Activated T-cell treated with anti-CD3 and anti-CD28 coated beads, Interleukin-2, amount 50 U/mL, for 48 hours (primary cell): Measurements from ENCODE around the gene BAIAP2.
"Not testable (repeated sequence)": the region's sequence is repeated elsewhere in the genome, so short reads cannot be mapped to it uniquely, and the experiment has no call there.

ENCODE experiments used
- DNase-seq, 2 experiments: peaks; one replicate each; pipeline ENCODE4 v3.0.0-alpha.2; 2020

BAIAP2 gene

DNA sequence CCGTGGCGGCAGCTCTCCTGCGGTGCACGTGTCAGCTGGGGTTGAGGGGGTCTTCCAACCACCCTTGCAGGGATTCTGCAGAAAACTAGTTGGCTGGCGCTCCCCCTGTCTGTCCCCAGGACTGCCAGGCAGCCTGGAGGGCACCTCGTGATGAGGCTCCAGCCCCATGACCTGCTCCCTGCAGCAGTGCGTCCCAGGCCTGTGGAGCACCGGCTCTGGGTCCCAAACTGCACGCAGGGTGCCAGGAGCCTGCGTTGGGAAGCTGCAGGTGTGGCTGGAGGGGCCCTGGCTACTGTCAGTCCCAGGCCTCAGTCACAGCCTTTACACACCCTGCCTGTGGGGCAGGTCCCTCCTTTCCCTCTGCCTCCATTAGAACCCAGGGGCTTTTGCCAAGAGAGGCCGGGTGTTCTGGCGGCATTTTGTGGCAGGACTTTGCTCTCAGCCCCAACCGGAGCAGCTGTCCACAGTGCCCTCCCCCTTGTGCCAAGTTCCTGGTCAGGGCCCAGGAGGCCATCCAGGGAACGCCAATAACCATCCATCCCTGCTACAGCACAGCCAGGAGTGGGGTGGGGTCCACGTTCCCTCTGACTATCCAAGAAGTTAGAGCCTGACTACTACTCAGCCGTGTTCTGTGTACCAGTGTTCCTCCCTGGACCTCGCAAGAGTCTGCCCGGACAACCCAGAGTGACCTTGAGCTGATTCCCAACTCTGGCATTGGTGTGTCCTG lies 34.2 kb upstream of the BAIAP2 start:
- no peak for DNase-seq

DNA sequence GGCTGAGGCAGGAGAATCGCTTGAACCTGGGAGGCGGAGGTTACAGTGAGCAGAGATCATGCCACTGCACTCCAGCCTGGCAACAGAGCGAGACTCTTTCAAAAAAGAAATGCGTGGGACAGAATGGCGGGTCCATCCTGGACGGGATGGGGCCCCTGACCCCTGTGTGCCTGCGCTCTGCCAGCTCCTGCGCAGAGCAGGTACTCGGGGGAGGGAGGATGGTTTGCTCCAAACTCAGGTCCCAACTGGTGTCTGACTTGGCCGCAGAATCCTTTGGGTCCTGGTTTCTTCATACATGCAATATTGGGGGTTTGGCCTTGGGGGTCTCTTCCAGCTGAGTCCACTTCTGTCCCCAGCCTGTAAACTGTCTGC lies 33.0 kb upstream of the BAIAP2 start:
- no peak for DNase-seq

- no peak for DNase-seq
These were observed 32.3 kb upstream of the BAIAP2 start for GRCh38 chr17:81002409-81003361.

DNA sequence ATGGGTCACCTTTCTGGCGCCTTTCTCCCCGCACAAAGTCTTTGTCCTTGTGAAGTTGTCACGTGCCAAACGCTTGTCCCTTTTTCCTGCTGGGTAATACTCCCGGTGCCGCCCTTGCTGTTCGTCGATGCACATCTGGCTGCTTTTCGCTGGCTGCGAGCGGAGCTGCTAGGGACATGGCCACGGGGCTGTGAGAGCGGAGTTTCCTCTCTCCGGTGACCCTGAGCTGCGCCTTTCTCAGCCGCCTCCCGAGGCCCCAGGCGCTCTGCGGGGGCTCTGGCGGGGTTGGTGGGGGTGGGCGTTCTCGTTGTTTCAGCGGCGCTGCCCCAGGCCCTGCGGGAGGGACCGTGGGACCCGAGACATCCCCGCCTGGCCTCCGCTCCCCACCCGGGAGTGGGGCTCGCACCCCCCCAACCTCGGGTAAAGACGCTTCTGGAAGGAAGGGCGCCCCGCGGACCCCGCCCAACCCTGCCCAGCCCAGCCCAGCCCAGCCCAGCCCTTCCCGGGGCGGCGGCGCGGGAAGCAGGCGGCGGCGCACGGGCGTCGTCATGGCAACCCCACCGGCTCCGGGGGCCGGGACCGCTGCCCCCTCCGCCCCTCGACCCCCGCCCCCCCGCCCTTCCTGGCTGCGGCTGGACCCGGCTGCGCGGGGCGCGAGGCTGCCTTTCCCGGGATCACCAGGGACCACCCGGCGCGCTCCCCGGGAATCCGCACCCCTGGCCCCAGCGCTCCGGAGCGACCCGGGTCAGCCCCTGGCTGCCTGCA lies 31.1 kb upstream of the BAIAP2 start:
- no peak for DNase-seq

DNA sequence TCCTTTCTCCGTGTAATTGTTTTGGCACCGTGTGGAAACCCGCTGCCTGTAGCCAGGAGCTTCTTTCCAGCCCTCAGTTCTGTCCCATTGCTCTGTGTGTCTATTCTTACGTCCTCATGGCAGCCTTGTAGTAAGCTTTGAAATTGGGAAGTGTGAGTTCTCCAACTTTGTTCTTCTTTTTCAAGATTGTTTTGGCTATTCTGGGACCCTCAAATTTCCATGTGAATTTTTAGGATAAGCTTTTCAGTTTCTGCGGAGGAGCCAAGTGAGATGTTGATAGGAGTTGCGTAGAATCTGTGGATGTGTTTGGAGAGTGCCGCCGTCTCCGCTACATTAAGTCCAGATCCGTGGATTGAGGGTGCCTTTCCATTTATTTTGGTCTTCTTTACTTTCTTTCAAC lies 28.1 kb upstream of the BAIAP2 start:
- DNase-seq = no peak

DNA sequence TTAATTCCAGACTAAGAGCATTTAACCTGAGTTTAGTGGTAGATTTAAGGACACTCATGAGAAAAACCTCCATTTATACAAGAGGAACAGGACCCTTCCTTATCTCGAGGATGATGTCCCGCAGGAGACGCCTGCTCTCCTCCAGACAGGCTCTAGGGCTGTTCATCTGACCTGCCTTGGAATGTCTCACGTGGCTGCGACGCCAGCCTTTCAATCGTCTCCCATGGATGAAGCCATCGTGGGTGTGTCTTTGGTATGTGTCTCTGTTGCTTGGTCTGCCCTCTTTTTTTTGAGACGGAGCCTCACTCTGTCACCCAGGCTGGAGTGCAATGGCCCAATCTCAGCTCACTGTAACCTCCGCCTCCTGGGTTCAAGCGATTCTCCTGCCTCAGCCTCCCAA lies 26.8 kb upstream of the BAIAP2 start:
- DNase-seq = no peak

- no peak for DNase-seq
These were observed 25.8 kb upstream of the BAIAP2 start for GRCh38 chr17:81009136-81009535.

DNA sequence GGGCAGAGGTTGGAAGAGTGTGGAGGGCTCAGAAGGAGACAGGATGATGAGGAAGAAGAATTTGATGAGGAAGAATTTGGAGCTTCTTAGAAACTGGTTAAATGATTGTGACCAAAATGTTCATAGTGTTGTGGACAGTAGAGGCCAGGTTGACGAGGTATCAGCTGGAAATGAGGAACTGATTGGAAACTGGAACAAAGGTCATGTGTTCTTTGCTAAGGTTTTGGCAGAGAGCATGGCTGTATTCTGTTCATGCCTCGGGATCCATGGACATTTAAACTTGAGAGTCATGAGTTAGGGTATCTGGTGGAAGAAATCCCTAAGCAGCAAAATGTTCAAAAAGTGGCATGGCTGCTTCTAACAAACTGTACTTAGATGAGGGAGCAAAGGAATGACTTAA lies 24.0 kb upstream of the BAIAP2 start:
- DNase-seq = no peak

DNA sequence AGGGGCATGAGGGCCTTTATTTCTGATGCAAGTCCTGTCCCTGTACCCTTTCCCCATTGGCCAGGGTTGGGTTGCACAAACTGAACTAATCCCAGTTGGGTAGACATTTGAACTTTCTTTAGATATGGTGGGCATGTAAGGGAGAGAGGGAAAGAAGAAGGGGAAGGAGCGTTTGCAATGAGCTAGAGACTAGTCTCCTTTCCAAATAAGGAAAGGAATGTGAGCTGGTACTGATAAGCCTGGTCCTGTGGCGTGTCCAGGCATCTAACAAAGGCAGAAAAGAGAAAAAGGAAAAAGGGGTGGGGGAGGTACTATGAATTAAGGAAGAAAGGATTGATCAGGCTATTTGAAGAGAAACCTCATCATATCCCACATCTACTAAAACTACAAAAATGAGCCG lies 23.0 kb upstream of the BAIAP2 start:
- no peak for DNase-seq

DNA sequence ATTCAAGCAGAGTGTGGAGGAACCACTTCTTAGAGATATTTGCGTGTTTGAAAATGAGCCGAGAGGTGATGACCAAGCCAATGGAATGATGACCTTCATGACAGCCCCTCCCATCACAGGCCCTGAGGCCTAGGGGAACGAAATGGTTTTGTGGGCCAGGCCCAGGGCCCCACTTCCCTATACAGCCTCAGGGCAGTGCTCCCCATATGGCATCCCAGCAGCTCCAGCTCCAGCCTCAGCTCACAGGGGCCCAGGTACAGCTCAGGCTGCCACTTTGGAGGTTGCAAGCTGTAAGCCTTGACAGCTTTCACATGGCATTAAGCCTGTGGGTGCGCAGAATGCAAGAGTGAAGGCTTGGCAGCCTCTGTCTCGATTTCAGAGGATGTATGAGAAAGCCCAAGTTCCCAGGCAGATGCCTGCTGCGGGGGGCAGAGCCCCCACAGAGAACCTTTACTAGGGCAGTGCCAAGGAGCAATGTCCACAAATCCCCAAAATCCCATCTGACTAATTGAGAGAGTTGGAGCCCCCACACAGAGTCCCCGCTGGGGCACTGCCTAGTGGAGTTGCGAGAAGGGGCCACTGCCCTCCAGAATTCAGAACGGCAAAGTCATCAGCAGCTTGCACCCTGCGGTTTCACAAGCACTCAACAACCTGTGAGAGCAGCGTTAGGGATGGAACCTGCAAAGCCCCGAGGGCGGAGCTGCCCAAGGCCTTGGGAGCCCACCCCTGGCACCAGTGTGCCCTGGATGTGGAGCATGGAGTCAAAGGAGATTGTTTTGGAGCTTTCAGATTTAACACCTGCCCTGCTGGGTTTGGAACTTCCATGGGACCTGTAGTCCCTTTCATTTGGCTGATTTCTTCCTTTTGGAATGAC lies 22.1 kb upstream of the BAIAP2 start:
- no peak for DNase-seq

DNA sequence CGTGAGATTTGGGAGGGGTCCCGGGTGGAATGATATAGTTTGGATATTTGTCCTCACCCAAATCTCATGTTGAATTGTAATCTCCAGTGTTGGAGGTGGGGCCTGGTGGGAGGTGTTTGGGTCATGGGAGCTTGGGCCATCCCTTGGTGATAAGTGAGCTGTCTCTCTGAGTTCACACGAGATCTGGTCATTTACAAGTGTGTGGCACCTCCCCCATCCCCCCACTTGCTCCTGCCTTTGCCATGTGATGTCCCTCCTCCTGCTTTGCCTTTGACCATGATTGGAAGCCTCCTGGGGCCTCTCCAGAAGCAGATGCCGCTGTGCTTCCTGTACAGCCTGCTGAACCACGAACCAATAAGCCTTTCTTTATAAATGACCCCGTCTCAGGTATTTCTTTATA lies 21.3 kb upstream of the BAIAP2 start:
- no peak for DNase-seq

DNA sequence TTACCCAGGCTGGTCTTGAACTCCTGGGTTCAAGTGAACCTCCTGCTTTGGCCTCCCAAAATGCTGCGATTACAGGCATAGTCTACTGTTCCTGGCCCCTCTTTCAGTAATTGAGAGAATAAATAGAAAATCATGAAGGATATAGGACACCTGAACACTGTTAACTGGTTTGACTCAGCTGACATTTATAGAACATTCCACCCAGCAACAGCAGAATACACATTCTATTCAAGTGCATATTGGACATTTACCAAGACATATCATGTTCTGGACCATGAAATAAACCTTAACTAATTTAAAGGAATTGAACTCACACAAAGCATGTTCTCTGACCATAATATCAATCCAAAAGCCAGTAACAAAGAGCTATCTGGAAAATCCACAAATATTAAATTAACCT lies 19.8 kb upstream of the BAIAP2 start:
- DNase-seq = no peak

- DNase-seq = no peak
These were observed 18.4 kb upstream of the BAIAP2 start for GRCh38 chr17:81016575-81016974.

- DNase-seq = not testable (repeated sequence)
These were observed 17.6 kb upstream of the BAIAP2 start for GRCh38 chr17:81017330-81017729.

- DNase-seq = peak; percentile 49 to 57
These were observed 16.7 kb upstream of the BAIAP2 start for GRCh38 chr17:81018044-81018802.

- DNase-seq = no peak
These were observed 15.1 kb upstream of the BAIAP2 start for GRCh38 chr17:81019563-81020442.

DNA sequence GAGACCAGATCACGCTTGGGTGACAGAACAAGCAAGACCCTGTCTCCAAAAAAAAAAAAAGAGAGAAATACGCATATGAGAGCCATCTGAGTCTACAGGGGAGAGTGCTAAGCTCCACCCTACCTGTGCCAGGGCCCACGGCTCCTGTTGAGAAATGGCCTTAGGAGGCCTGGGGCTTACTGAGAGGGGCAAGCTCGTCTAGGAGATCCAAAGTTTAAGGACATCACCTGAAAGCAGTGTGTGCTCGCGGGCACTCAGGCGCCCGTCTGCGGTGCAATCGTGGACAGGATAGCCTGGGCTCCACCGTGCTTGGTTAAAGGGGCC lies 14.5 kb upstream of the BAIAP2 start:
- no peak for DNase-seq

- no peak for DNase-seq
These were observed 14.0 kb upstream of the BAIAP2 start for GRCh38 chr17:81020767-81021497.

DNA sequence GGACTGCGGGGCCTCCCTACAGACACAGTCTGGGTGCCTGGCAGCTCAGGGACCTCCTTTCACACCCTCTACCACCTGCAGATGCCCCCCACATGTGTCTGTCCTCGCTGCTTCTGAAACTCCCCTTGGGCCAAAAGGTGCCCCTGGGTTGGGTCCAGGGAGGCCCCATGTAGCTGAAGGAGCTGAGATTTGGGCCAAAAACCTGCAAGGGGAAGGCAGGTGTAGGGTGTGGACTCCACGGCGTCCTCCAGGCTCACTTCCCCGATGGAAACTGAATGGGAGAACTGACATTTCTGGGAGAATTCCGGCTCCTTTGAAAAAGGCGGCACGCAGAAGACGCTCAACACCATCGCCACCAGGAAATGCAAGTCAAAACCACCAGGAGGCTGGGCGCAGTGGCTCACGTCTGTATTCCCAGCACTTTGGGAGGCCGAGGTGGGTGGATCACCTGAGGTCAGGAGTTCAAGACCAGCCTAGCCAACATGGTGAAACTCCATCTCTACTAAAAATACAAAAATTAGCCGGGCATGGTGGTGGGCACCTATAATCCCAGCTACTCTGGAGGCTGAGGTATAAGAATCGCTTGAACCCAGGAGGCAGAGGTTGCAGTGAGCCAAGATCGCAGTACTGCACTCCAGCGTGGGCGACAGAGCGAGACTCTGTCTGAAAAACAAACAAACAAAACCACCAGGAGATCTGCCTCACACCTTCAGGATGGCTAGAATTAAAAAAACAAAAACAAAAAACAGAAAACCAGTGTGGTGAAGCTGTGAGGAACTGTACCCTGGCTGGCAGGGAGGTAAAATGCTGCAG lies 13.2 kb upstream of the BAIAP2 start:
- no peak for DNase-seq
